Progenitor cell of endocrine pancreas (in vitro differentiated cells): ENCODE results near the gene AGPS. TPM values are rescaled to one million over a fixed set of nuclear protein-coding genes. Genes with fewer than 3 reads are reported as not detected.

Experiments used
- DNase-seq: peaks from one replicate; pipeline ENCODE4 v3.0.0; 2021; ENCODE audit warnings: low spot score; ENCODE audit not compliant: unreplicated experiment
- H3K27ac Mint-ChIP-seq: 2 replicates; pipeline ENCODE4 v1.8.0; 2021; ENCODE audit warnings: mild to moderate bottlenecking, moderate library complexity, mixed read lengths
- H3K27me3 Mint-ChIP-seq: 2 replicates; pipeline ENCODE4 v1.8.0; 2021; ENCODE audit warnings: mixed read lengths
- H3K36me3 Mint-ChIP-seq: 2 replicates; pipeline ENCODE4 v1.8.0; 2022; ENCODE audit warnings: mixed read lengths; ENCODE audit not compliant: insufficient read depth
- H3K4me1 Mint-ChIP-seq: 2 replicates; pipeline ENCODE4 v1.8.0; 2021; ENCODE audit warnings: low read depth, mixed read lengths
- H3K4me3 Mint-ChIP-seq: 2 replicates; pipeline ENCODE4 v1.8.0; 2021; ENCODE audit warnings: low read depth, mild to moderate bottlenecking, moderate library complexity, mixed read lengths
- H3K9me3 Mint-ChIP-seq: 2 replicates; pipeline ENCODE4 v1.8.0; 2021; ENCODE audit warnings: low read depth, mixed read lengths
- total RNA-seq: library from RNA; stranded (reverse); gene quantifications from 2 replicates; pipeline ENCODE4 v1.2.1, GENCODE V29; 2021
- TF ChIP-seq, protein P1 (sequence below): fragments of 200-600 bp; sonication (generic); IDR thresholded peaks from one replicate; pipeline ENCODE4 v1.5.0; 2021; ENCODE audit warnings: antibody characterized with exemption, mild to moderate bottlenecking; ENCODE audit not compliant: unreplicated experiment

The AGPS gene
- total RNA-seq, 1 donor from 2014 or later: 69.2 TPM

DNA sequence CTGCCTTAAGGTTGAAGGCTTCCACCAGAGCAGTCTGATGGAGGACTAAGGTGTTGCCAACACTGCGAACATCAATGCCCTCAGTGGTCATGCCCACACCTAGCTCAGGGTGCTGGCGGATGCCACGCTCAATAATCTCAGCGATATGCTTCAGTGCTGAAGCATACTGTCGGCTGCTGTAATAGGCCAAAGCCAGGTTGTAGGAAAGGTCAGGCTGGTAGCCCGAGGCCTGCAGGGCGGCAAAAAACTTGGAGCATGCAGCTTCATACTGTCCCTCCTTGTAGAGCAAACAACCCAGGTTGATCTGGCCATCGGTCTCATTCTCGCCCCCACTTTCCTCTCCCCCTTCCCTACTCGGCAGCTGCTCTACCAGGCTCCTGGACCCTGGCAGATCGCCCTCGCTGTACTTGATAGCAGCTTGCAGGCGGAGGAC lies 159.4 kb downstream of the AGPS start:
- Mint-ChIP-seq H3K9me3 (peaks cover 4% of the 10 kb centered on the region), H3K27me3 (no peaks in the 10 kb centered on the region), H3K4me1 (peaks cover 13% of the 10 kb centered on the region), H3K27ac (peak overlapping the region; percentile 99), H3K4me3 (peak overlapping the region; percentile 94), H3K36me3 (peaks cover 5% of the 10 kb centered on the region)
- DNase-seq: no peak
- TF ChIP-seq, protein P1, sequence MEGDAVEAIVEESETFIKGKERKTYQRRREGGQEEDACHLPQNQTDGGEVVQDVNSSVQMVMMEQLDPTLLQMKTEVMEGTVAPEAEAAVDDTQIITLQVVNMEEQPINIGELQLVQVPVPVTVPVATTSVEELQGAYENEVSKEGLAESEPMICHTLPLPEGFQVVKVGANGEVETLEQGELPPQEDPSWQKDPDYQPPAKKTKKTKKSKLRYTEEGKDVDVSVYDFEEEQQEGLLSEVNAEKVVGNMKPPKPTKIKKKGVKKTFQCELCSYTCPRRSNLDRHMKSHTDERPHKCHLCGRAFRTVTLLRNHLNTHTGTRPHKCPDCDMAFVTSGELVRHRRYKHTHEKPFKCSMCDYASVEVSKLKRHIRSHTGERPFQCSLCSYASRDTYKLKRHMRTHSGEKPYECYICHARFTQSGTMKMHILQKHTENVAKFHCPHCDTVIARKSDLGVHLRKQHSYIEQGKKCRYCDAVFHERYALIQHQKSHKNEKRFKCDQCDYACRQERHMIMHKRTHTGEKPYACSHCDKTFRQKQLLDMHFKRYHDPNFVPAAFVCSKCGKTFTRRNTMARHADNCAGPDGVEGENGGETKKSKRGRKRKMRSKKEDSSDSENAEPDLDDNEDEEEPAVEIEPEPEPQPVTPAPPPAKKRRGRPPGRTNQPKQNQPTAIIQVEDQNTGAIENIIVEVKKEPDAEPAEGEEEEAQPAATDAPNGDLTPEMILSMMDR: no peak

DNA sequence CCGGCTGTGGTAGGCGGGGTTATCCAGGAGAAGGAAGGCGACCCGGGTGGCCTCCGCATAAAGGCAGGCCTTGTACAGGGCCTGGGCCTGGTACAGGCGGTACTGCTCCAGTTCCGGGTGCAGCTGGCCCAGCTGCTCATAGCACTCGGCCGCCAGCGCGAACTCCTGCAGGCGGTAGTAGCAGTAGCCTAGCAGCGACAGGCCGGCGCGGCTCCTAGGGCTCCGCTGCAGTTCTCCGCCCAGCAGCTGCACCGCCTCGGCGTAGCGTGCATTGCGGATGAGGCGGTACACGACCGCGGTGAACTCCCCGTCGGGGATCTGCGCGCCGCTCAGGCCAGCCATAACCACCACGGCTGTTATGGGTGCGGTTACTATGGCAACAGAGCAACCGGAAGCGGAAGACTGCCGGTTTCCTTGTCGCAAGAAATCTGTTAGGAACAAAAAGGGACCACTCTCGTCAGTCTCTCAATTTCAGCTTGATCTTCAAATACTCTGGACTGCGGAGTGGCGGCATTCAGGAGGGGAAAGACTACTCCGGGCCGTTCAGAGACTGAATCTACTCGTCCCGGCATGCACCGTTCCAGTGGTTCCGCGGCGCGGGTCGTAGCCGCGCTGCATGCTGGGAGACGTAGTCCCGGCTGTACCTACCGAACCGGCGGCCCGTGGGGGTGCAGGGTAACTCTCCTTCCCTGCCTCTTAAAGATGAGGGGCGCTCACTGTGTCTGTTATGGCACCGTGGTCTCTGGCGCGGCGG lies 160.0 kb downstream of the AGPS start:
- DNase-seq: peak; percentile 71
- H3K36me3 Mint-ChIP-seq: peaks cover 5% of the 10 kb centered on the region
- H3K4me1 Mint-ChIP-seq: peaks cover 13% of the 10 kb centered on the region
- H3K9me3 Mint-ChIP-seq: peaks cover 8% of the 10 kb centered on the region
- no peaks in the 10 kb centered on the region for H3K27me3 Mint-ChIP-seq
- H3K4me3 Mint-ChIP-seq: peak overlapping the region; percentile 94
- TF ChIP-seq, protein P1: no peak
- peak overlapping the region; percentile 99 for H3K27ac Mint-ChIP-seq

DNA sequence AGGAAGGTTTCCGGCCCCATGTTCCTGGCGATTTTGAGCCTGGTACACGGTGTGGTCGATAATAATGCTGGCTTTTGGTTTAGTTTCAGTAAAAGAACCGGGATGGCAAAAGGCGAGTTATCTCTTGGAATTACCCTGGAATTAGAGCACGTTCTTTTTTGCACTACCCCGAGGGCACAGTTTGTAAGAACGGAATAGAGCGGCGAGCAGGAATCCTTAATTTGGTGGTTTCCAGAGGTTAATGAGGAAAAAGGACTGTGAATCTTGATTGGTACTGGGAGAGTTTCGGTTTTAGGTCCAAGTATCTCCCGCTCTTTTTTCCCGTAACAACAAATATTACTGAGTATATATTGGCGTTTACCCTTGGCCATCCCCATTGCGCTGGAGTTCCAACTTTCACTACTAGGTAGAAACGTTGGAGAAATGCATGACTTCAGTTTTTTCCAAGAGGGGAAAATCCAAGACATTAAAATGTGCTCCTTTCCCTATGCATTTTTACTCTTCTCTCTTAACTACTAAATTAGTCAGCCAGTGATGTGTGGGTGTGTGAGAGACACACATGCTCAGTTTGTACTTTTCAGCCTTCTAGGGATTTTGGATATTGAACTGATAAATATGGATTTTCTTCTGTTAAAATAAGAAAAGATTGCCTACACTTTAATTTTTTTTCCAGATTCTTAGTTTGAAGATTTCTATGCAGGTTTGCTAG lies 160.8 kb downstream of the AGPS start:
- H3K27ac Mint-ChIP-seq: peak overlapping the region; percentile 99

DNA sequence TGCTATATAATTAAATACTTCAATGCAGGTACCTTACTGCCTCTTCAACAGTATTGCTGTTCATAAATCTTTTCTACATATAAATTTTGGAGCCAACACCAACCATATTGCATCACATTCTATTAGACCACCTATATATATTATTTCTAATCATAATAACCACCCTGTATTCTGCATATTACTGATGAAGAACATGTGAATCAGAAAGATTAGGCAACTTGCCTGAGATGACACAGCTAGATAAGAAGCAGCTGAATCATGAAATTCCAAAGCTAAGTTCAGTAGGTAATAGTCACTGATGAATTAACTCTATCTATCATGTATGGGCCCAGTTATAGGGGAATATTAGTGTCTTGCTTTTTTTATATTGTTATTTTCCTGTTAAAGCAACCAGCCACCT lies 161.8 kb downstream of the AGPS start:
- no peak for DNase-seq
- Mint-ChIP-seq H3K27me3 (no peaks in the 10 kb centered on the region), H3K4me3 (no peak overlapping the region), H3K9me3 (peaks cover 10% of the 10 kb centered on the region), H3K36me3 (peaks cover 5% of the 10 kb centered on the region), H3K4me1 (peaks cover 9% of the 10 kb centered on the region), H3K27ac (no peak overlapping the region)
- TF ChIP-seq, protein P1: no peak

More for the DNA sequence above, 160.8 kb downstream of the AGPS start:
- H3K9me3 Mint-ChIP-seq: peaks cover 8% of the 10 kb centered on the region
- no peaks in the 10 kb centered on the region for H3K27me3 Mint-ChIP-seq
- no peak for DNase-seq
- peaks cover 13% of the 10 kb centered on the region for H3K4me1 Mint-ChIP-seq
- peaks cover 5% of the 10 kb centered on the region for H3K36me3 Mint-ChIP-seq
- TF ChIP-seq, protein P1: no peak
- H3K4me3 Mint-ChIP-seq: peak overlapping the region; percentile 94

DNA sequence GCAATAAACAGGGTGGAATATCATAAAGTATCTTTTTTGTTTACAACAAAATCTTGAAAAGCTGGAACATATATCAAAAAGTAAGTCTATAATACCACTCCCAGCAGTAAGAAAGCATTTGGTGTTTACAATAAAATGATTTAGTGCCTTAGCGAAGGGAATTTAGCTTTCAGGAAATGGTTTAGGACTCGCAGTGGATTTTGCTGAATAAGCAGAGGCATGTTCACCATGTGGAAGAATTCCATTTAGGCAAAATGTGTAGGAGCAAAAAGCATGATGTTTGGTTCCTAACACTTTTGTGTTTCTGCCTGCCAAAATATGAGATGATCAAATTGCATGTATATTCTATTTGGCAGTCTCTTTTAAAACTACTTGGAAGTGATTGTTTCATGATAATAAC lies 163.6 kb downstream of the AGPS start:
- H3K4me1 Mint-ChIP-seq: peaks cover 7% of the 10 kb centered on the region
- TF ChIP-seq, protein P1: no peak
- H3K36me3 Mint-ChIP-seq: no peaks in the 10 kb centered on the region
- H3K9me3 Mint-ChIP-seq: peaks cover 6% of the 10 kb centered on the region
- no peak for DNase-seq
- H3K4me3 Mint-ChIP-seq: no peak overlapping the region
- H3K27ac Mint-ChIP-seq: no peak overlapping the region
- H3K27me3 Mint-ChIP-seq: no peaks in the 10 kb centered on the region
